Measurements from ENCODE around the gene PCDHB9.

- TF ChIP-seq POLR2A (IDR thresholded peaks at IDR 0.05; ENCODE audit: low read depth) (no peak), EP300 (IDR thresholded peaks at IDR 0.05) (no peak), POLR2AphosphoS5 (IDR thresholded peaks at IDR 0.05) (peak in 1 of 2 donors; percentile 8), CTCF (IDR thresholded peaks at IDR 0.05) (peak; percentile 36 to 42 (median 37))
These were observed 4.7 kb upstream of the PCDHB9 start, which contains the start of gene PCDHB16 for GRCh38 chr5:141182248-141182647.
